ENCODE measurements around the gene CPA1.

Gene CPA1

DNA sequence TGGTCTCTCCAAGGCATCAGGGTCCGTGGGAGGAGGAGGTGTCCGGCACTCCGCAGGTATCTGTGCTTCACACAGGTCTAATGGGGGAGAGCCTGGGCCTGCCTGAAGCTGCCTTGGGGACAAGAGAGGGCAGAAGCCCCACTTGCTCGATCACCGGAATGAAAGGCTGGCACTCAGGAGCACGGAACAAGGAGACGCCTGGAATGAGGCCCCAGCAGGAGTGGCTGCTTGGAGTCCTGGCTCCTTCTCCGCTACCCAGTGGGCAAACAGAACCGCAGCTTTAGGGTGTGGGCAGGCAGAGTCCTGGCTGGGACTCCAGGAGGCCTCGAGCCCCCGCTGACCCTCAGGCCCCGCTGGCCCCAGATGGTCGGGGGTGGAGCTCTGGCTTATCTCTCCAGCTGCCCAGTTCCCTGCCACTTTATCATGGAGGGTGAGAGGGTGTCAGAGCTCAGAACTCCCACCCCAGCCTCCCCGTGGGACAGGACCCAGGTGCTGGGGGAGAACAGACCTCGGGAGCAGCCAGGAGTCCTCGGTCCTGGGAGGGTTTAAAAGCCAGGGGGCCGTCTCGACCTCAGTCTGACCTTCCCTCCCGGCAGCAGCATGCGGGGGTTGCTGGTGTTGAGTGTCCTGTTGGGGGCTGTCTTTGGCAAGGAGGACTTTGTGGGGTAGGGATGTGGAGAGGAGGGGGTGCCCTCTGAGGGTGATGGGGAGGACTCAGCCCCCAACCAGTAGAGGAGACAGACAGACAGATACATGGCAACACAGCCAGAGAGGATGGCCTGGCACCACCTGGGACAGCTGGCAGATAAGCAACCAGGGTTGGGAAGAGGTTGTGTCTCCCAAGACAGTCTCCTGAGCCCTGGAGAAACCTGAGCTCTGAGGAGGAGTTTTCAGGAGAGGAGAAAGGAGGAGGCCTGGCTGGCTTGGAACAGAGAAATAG is at the start of gene CPA1:
Gene CPA1 (plus strand): TSS at position 574 of the 940 bp plus-strand sequence. CDS start 27 bp downstream, at position 601.
- no peak for DNase-seq (ENCODE audit: low read depth)

DNA sequence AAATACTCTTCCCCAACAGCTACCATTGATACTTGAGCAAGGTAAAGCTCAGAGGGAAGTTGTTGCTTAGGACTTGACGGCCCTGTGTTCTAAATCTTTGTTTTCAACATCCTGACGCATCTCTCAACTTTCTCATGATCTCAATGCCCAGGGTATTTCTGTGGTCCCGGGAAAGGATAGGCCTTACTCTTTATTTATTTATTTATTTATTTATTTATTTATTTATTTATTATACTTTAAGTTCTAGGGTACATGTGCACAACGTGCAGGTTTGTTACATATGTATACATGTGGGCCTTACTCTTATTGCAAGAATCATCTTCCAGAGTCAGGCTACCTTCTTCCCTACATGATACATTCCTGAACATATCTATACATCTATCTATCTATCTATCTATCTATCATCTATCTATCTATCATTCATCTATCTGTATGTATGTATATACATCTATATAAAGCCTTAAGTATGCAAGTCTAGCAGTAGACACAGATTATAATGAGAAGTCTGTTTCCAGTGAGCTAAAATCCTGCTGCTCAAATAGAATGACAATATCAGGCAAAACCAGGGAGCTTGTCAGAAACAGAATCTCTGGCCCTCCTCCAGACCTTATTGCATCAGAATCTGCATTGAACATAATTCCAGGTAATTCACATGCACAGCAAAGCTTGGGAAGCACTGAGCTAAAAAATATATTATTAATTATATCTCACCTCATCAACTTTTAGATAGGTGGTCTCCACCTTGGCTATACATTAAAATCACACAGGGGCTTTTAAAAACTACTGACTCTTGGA is 47.8 kb upstream of the CPA1 start:
- no peak for DNase-seq (ENCODE audit: low read depth)

DNA sequence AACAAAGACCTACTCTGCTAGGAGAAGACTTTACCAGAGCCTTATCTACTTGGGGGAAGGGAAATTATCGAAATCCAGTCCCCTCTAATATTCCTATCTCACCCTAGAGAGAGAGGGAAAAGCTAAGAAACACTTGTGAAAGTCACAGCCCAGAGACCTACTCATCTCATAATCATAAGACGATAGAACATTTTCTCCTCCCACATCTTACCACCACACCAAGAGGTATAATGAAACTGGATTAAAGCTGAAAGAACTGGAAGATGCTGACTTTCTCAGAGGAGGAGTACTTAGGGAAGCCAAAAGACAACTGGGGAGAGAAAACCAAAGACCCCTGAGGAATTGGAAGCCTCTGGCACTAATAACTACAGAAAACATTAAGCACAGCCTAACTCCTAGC is 46.5 kb upstream of the CPA1 start:
- DNase-seq (ENCODE audit: low read depth): no peak

DNA sequence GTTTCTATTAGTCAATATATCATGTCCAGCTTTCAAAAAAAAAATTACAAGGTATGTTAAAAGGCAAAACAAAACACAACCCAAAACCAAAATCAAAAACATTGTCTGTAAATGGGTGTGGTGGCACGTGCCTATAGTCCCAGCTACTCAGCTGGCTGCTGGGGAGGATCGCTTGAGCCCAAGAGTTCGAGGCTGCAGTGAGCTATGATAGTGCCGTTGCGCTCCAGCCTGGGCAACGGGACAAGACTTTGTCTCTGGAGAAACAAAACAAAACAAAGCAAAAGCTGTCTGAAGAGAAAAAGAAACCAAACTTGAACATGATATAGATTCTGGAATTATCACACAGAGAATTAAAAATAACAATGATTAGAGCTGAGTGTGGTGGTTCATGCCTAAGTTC is 46.0 kb upstream of the CPA1 start:
- no peak for DNase-seq (ENCODE audit: low read depth)

DNA sequence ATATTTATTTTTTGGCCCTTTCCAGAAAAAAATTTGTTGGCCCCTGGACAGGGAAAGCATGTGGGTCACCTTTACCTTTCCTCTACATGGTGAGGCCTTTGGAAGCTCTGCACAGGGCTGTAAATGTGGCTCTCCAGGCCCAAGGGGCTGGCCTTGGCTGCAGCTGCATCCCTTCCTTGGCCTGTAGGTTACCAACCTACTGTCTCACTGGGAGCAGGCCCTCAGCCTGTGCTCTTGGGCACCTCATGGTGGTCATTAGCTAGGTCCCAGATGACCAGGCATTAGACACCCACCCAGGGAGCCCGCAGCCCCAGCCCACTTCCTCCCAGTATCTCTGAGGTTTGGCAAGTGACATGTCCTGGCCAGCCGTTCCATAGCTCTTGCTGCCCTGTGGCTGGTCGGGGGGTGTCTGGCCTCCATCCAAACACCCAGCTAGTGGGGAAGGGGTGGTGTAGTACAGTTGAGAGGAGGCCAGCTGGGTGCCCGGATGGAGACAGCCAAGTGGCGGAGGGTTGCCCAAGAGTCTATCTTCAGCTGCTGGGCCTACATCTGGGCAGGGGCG is 42.8 kb upstream of the CPA1 start:
- no peak for DNase-seq (ENCODE audit: low read depth)

DNA sequence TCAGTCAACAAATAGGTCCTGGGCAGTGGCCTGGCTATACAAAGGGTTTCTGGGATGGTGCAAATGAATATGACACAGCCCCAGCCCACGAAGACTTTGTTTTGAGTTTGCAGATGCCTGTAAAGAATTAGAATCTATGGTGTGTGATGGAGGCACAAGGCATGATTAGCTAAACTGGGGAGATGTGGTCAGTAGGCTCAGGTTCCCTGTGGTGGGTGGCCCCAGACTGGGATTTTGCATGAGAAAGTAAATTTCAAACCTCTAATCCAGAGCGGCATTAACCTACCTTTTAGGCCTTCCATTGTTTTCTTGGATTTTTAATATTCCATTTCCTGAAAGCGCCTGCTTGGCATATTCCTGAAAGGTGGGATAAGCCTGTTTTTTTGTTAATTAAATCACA is 42.1 kb upstream of the CPA1 start:
- no peak for DNase-seq (ENCODE audit: low read depth)

DNA sequence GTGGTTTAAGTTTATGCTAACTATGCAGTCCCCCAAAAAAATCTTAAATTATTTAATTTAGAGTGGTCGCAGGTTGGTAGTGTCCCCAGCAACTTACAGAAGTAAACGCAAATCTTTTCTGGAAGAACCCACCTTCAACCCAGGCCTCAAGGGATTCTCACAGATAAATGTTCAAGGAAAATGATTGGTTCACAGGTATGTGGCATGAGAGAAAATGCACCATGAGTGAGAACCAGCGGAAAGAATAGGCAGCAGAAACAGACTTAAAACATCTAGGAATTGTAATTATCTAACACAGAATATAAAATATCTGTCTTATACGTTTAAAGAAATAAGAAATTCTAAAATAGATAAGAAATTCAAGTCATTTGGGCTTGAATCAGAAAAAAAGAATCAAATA is 38.4 kb upstream of the CPA1 start:
- DNase-seq (ENCODE audit: low read depth): no peak

DNA sequence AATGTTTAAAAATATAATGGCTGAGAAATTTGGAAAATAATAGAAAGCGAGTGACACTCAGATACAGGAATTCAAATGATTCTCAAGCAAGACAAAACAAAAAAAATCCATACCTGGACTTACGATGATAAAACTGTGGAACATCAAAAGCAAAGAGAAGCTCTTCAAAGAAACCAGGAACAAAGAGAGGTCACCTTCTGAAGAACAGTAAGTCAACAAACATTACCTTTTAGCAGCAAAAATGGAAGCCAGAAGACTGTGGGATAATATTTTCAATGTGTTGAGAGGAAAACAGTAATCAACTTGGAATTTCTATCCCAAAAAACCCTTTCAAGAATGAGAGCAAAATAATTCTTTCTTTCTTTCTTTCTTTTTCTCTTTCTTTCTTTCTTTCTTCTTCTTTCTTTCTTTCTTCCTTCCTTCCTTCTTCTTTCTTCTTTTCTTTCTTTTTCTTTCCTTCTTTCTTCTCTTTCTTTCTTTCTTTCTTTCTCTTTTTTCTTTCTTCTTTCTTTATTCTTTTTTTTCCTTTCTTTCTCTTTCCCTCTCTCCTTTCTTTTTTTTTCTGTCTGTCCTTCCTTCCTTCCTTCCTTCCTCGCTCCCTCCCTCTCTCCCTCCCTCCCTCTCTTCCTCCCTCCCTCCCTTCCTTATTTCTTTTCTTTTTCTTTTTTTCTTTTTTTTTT is 37.5 kb upstream of the CPA1 start:
- no peak for DNase-seq (ENCODE audit: low read depth)

DNA sequence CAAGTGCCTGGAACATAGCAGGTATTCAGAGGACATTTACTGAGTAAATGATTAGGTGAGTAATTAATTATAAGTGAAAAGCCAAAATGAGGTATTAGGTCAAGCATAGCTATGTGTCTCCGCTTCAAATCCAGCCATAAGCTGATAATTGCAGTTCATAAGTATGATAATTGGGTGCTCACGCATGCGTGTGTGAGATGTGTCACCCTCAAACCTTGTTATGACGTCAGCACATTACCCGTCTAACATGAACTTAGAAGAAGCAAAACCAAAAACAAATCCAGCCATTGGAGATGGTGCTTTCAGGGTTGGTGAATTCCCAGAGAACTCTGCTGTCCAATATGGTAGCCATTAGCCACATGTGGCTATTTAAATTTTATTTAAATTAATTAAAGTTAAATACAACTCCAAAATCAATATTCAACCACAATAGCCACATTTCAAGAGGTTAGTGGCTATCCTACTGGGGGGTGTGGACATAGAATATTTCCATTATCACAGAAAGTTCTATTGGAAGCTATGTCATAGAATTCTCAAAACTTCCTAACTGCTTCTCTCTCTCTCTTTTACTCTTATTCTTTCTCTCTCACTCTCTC is 35.9 kb upstream of the CPA1 start, which contains the start of gene CPA5:
Gene CPA5 (plus strand): TSS at position 546 of the 596 bp plus-strand sequence. CDS start 1,670 bp downstream, outside the sequence.
- no peak for DNase-seq (ENCODE audit: low read depth)

DNA sequence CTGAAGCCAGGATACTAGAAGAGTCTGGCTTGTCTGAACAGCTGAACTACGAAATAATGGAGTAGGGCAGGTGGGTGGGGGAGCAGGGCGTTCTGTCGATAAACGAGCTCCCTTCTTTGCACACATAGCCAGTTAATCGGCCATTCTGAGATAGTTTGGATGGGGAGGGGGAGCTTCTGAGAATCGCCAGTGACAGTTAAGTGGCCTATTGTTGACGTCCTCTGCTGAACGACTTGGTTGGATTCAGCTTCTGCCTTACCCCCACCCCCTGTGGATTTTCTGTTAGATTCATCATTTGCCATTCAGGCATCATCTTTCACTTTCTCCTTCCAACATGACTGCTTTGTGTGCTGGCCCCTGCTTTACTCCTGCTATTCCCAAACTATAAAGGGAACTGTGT is 35.2 kb upstream of the CPA1 start:
- no peak for DNase-seq (ENCODE audit: low read depth)

DNA sequence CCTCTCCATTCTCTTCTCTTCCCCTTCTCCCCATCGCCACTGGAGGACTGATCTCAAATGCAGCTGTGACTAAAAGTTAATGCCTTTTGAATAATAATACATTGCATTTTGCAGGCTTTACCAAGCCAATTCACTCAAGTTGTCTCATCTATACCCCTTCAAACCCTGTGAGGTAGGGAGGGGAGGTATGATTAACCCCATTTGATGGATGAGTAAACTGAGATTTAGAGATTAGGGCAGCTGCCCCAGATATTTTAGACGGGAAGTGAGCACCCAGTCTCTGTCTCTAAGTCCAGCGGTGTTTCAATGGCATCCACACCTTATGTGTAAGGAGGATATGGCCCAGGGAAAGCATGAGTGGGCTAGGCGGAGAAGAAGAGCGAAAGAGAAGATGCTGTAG is 34.6 kb upstream of the CPA1 start:
- no peak for DNase-seq (ENCODE audit: low read depth)

DNA sequence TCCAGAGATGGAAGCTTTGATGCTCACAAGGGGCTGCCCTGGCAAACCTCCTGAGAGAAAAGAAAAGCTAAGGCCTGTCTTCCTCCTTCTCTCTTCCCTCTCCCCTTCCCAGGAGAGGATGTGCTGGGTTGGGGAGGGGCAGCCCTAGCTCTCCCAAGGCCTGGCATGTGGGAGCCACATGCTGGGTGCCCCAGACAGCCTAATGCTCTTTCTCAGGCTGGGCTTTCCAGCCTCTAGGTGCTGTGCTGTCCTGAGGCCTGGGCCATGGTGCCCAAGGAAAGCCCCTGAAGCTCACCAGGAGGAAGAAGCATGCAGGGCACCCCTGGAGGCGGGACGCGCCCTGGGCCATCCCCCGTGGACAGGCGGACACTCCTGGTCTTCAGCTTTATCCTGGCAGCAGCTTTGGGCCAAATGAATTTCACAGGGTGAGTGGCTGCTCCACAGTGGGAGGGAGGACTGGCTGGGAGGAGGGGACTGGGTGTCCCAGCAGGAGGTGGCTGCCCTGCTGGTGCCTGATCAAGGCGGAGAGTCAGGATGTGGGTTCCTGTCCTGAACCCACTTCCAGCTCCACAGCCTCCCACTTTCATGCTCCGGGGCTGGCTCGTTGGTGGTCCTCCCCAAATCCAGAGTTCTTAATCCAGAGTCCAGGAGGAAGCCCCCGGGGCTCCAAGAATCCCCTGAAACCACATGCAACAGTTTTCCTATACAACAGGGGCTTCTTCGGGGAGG is 34.0 kb upstream of the CPA1 start:
- no peak for DNase-seq (ENCODE audit: low read depth)

DNA sequence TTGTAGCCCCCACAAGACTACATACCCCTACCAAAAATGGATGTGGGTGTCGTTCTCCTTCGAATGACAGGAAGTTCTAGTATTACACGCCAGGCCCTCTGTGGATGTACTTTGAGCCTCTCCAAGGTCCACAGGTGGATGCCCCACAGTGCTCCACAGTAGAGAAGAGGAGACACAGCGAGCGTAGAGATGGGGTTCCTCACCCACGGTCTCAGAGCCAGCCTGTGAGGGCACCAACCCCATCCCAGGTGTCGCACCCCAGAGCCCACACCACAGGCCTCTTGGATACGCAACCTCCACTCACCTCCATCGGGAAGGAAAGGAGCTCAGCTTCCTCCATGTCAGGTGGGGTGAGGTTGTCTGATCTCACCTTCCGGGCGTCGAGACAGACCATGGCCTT is 33.4 kb upstream of the CPA1 start:
- no peak for DNase-seq (ENCODE audit: low read depth)

DNA sequence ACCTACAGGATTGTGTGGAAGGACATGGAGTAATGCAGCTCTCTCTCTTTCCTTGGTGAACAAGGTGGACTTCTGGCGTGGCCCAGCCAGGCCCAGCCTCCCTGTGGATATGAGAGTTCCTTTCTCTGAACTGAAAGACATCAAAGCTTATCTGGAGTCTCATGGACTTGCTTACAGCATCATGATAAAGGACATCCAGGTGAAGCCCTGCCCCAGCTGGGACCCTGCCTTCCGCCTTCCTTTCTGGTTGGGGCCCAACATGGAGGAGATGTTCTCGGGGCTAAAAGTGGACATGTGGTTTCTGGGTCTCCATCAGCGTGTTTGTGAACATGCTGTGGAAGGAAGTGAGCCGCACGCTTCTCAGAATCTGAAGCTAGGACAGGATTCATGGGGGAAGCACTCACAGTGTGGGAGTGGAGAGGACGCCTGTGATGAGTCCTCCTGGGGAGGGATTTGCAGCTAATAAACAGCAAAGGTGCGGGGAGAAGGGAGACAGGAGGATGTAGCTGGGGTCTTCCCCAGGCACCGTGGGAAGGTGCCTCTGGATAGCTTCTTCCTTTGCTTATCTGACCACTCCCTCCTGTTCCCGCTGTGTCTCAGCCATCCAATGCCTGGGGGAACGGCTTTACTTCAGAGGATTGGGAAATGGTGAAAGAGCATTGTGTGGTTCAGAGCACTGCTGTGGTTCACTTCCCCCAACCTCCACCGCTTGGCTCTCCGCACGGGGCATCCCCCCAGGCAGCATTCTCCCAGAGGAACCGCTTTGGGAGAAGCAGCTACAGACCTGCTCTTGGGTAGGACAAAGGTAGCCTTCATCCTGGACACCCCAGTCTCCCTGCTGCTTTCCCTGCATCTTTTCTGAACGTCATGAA is 30.1 kb upstream of the CPA1 start:
- no peak for DNase-seq (ENCODE audit: low read depth)

DNA sequence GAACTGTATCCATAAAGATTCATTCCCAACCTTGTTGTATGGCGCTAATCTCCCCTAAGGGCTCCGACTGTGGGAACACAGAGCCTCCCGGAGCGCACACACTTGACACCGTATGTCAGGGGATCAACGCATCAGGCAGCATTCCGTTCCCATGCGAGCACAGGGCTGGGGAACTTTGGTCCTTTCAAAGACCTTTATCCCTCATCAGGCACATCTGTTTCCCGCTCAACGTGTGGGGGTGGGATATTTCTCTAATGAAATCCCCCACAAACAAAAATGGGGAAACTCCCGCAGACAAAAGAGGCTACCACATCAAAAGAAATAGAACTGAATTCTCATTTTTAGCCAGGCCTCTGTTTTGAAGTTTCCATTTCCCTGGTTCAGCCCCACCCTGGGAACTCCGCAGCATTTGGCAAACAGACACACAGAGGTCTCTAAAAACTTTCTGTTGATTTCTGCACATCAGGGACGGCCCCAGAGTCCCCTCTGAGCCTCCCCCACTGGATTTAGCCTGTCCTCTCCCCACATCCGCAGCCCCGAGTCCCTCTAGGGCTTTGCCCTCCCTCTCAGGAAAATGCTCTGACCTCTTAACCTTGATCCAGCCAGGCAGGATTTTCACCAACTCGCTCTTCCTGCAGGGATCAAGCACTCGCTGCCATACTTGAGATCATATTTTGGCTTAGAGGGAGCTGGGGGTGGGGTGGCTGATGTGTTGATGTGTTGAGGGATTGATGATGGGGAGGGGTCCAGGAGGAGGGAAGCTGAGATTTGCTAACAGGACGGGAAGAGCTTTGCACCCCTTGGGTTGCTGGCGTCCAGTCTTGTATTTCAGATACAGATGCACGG is 29.1 kb upstream of the CPA1 start:
- no peak for DNase-seq (ENCODE audit: low read depth)

DNA sequence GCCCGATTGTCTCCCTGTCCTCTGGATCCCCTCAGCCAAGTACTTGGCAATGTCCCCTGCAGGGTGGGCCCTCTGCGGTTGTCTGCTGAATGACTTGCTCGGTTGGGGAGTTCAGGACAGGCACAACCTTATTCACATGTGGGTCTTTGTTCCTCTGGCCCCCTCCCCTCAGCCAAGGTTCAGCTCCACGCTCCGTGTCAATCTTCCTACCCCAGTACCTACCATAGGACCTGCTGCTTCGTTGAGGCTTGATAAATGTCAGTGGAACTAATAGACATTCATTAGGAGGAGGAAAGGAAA is 28.6 kb upstream of the CPA1 start:
- no peak for DNase-seq (ENCODE audit: low read depth)

DNA sequence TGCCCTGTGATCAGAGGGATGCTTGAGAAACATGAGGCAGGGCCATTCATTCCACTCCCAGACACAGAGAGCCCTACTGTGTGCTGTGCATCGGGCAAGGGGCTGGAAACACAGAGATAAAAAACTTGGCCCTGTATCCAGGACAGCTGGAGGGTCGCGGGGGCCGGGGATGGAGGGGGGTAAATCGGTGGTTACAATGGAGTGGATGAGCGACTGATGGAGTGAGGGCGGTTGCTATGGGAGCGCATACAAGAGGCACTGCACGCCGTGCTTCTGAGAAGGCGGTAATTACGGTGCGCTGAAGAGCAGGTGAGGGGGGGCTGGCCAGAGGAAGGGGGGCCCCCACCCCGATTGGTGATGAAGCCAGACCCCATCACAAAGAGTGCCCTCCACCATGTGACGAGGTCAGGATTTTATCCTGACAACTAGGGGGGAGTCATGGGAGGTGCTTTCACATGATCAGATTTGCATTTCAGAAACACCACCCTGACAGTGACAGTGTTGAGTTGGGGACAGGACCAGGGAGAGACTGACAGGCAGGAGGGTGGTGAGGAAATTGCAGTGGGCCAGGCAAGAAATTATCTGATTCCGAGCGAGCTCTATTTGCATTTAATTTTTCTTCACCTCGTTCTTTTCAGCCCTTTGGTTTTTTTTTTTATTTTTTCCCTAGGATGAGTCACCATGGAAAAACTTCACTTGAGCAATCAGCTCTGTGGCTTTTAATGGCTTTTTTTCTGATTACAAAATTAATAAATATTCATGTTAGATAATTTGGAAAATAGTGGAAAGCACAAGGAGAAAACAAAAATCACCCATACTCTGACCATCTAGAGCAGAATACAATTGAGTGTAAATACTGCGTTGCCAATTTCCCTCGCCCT is 27.9 kb upstream of the CPA1 start:
- DNase-seq (ENCODE audit: low read depth): no peak

DNA sequence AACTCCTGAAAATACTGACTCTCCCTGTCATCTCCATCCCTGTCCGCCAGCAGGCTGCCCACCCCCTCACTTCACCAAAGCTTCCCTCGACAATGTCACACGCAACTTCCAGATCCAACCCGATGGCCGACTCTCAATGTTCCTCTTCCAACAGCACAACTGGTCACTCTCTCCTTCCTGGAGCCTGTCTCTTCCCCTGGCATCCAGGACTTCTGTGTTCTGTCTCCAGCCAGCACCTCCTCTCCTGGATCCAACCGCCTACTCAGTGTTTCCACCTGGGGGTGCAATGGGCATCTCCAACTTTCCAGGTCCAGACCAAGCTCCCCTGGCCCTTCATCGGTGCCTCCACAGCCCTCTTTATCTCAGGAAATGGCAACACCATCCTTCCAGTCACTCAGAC is 27.1 kb upstream of the CPA1 start:
- no peak for DNase-seq (ENCODE audit: low read depth)
